ENCODE measurements around the gene CELF4.
A peak's percentile ranks its signal among the peaks of the same experiment; 100 is the strongest.

CELF4 gene

GRCh38 chr18:37346048-37346447, 219.6 kb downstream of the CELF4 start:
- no peak for DNase-seq (ENCODE audit: low spot score)

GRCh38 chr18:37343542-37343851, 222.1 kb downstream of the CELF4 start:
- DNase-seq (ENCODE audit: low spot score) = no peak

GRCh38 chr18:37341473-37342086, 224.0 kb downstream of the CELF4 start:
- no peak for DNase-seq (ENCODE audit: low spot score)

GRCh38 chr18:37341016-37341415, 224.6 kb downstream of the CELF4 start:
- no peak for DNase-seq (ENCODE audit: low spot score)

- no peak for DNase-seq (ENCODE audit: low spot score)
These were observed 225.8 kb downstream of the CELF4 start for GRCh38 chr18:37339701-37340215.

GRCh38 chr18:37336568-37337285, 228.9 kb downstream of the CELF4 start:
- no peak for DNase-seq (ENCODE audit: low spot score)

- DNase-seq (ENCODE audit: low spot score) = no peak
These were observed 230.2 kb downstream of the CELF4 start for GRCh38 chr18:37335409-37335736.

GRCh38 chr18:37334631-37335408, 230.8 kb downstream of the CELF4 start:
- DNase-seq (ENCODE audit: low spot score) = no peak

- no peak for DNase-seq (ENCODE audit: low spot score)
These were observed 232.8 kb downstream of the CELF4 start for GRCh38 chr18:37332628-37333420.

- DNase-seq (ENCODE audit: low spot score) = no peak
These were observed 233.4 kb downstream of the CELF4 start for GRCh38 chr18:37332219-37332618.

GRCh38 chr18:37330173-37330572, 235.4 kb downstream of the CELF4 start:
- no peak for DNase-seq (ENCODE audit: low spot score)

- DNase-seq (ENCODE audit: low spot score) = no peak
These were observed 236.5 kb downstream of the CELF4 start for GRCh38 chr18:37328946-37329719.

- DNase-seq (ENCODE audit: low spot score) = no peak
These were observed 238.5 kb downstream of the CELF4 start for GRCh38 chr18:37327063-37327577.

GRCh38 chr18:37322492-37323035, 243.0 kb downstream of the CELF4 start:
- DNase-seq (ENCODE audit: low spot score) = peak; percentile 12

GRCh38 chr18:37321582-37322491, 243.8 kb downstream of the CELF4 start:
- DNase-seq (ENCODE audit: low spot score) = no peak

- DNase-seq (ENCODE audit: low spot score) = no peak
These were observed 245.3 kb downstream of the CELF4 start for GRCh38 chr18:37320317-37320716.

GRCh38 chr18:37318360-37319355, 246.9 kb downstream of the CELF4 start:
- DNase-seq (ENCODE audit: low spot score) = no peak

GRCh38 chr18:37317486-37317885, 248.1 kb downstream of the CELF4 start:
- DNase-seq (ENCODE audit: low spot score) = no peak

GRCh38 chr18:37316468-37316867, 249.1 kb downstream of the CELF4 start:
- no peak for DNase-seq (ENCODE audit: low spot score)
